Measurements from ENCODE around the gene CACNB4. TPM values are rescaled to one million over a fixed set of nuclear protein-coding genes. Genes with fewer than 3 reads are reported as not detected.

Gene CACNB4
- total RNA-seq, 1 donor from 2014 or later = 0.75 TPM

- no peak for DNase-seq (ENCODE audit: low read depth)
These were observed 312.4 kb downstream of the CACNB4 start for GRCh38 chr2:151786483-151786882.

DNA sequence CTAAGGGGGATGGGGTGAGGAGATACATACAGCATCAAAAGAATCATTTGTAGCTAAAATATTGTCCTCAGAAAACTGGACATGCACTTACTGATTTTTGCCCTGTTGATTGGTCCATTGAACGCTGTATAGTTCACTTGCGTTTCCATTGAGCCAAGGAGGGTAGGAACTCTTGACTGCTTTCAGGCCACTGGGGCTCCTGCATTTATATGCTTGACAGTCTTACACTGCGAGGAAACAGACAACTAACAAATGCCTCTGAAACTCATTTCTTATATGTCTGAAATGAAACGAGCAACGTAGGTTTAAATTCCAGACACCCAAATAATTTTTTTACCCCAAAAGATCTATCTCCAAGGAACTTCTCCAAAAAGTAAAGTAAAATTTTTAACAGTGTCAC, 312.8 kb downstream of the CACNB4 start:
- no peak for DNase-seq (ENCODE audit: low read depth)

- DNase-seq (ENCODE audit: low read depth) = no peak
These were observed 315.7 kb downstream of the CACNB4 start for GRCh38 chr2:151783133-151783520.

Other genes starting within 250 kb of the CACNB4 start
- gene STAM2, start 76.7 kb upstream of the CACNB4 start, total RNA-seq = 47.3 and 50.0 TPM in 2 replicates
- 59.0 and 69.7 TPM in 2 replicates for gene FMNL2, start 236.1 kb upstream of the CACNB4 start, total RNA-seq

Measured in renal cortical epithelial cell (primary cell).